GM06990 (cell line): ENCODE data around the gene SHISA6.

Source experiments
- DNase-seq: peaks from one replicate; pipeline ENCODE4 v3.0.0-alpha.2; 2011; ENCODE audit not compliant: insufficient read length; ENCODE audit errors: extremely low read depth
- H3K27me3 ChIP-seq: replicated peaks from 2 replicates; pipeline ENCODE4 v1.6.0; 2011; ENCODE audit warnings: low read length; ENCODE audit not compliant: control insufficient read depth, insufficient read depth
- H3K36me3 ChIP-seq: 2 replicates; pipeline ENCODE4 v1.5.1; 2011; ENCODE audit warnings: low read length; ENCODE audit not compliant: control insufficient read depth, insufficient read depth
- H3K4me3 ChIP-seq: replicated peaks from 2 replicates; pipeline ENCODE4 v1.5.1; 2011; ENCODE audit warnings: low read depth, mild to moderate bottlenecking, control low read depth, low read length
- CTCF ChIP-seq: IDR thresholded peaks from 2 replicates; pipeline ENCODE4 v1.5.1; 2011; ENCODE audit warnings: low read length, control low read depth, mild to moderate bottlenecking, inconsistent platforms; ENCODE audit not compliant: insufficient read depth, poor library complexity, severe bottlenecking

SHISA6 gene

GRCh38 chr17:11240041-11240840 is 772 bp upstream of the SHISA6 start:
- DNase-seq: no peak
- no peak overlapping the region for H3K4me3 ChIP-seq
- no peaks in the 10 kb centered on the region for H3K36me3 ChIP-seq
- no peak for TF ChIP-seq CTCF
- H3K27me3 ChIP-seq: no peaks in the 10 kb centered on the region

GRCh38 chr17:11241611-11242226 is 706 bp downstream of the SHISA6 start:
- DNase-seq: no peak

GRCh38 chr17:11242411-11242810 is 1.4 kb downstream of the SHISA6 start:
- no peak for DNase-seq
- Histone ChIP-seq H3K27me3 (no peaks in the 10 kb centered on the region), H3K36me3 (no peaks in the 10 kb centered on the region), H3K4me3 (no peak overlapping the region)
- TF ChIP-seq CTCF: no peak

More at GRCh38 chr17:11241611-11242226, 706 bp downstream of the SHISA6 start:
- TF ChIP-seq CTCF: no peak
- H3K27me3 ChIP-seq: no peaks in the 10 kb centered on the region
- no peak overlapping the region for H3K4me3 ChIP-seq
- no peaks in the 10 kb centered on the region for H3K36me3 ChIP-seq

GRCh38 chr17:11244776-11245175 is 3.8 kb downstream of the SHISA6 start:
- DNase-seq: no peak
- H3K4me3 ChIP-seq: no peak overlapping the region
- H3K27me3 ChIP-seq: no peaks in the 10 kb centered on the region
- no peaks in the 10 kb centered on the region for H3K36me3 ChIP-seq
- TF ChIP-seq CTCF: no peak

- no peak overlapping the region for H3K4me3 ChIP-seq
- TF ChIP-seq CTCF: no peak
- DNase-seq: no peak
- H3K27me3 ChIP-seq: no peaks in the 10 kb centered on the region
- H3K36me3 ChIP-seq: no peaks in the 10 kb centered on the region
Measured at GRCh38 chr17:11245187-11245586, 4.2 kb downstream of the SHISA6 start.
